Measurements from ENCODE around the gene PDE5A. TPM values are rescaled to one million over a fixed set of nuclear protein-coding genes. Genes with fewer than 3 reads are reported as not detected.

Gene PDE5A
- total and polyA plus RNA-seq, 2 donors (not counting 3 experiments of a cell fraction or from before 2014, with no cell fraction given): 0.73 to 2.3 TPM

DNA sequence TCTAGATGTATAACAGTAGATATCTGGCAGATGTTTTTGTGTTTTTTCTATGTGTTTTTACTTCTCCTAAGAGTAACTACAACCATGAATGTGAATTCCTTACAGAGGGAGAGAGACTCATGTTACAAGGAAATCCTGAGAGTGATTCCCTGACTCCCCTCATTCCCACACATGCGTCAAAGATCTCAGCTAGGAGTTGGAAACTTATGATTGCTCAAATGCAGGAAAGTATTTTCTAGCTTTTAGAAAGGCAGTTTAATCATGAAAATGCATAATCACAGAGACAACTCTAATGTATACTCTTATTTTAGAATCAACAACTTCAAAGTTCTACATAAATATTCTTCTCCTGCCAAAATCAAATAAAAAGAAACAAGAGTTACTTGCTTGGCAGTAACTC is 121.8 kb downstream of the PDE5A start:
- intact Hi-C loops (cut with micrococcal nuclease): no loop called here
- H4K20me1 ChIP-seq (replicated peaks; ENCODE audit: control insufficient read depth, extremely low read depth, insufficient read depth, low read length): no peaks in the 10 kb centered on the region
- H2AFZ ChIP-seq (ENCODE audit: low read depth, low read length): no peak overlapping the region
- no peak overlapping the region for H3K27ac ChIP-seq (ENCODE audit: insufficient read depth, low read depth, low read length)
- H3K79me2 ChIP-seq (ENCODE audit: control insufficient read depth, insufficient read depth, low read length): no peaks in the 10 kb centered on the region
- H3K27me3 ChIP-seq (ENCODE audit: control insufficient read depth in 2 of 2, insufficient read depth in 2 of 2, low read length in 2 of 2): no peaks in the 10 kb centered on the region
- no peak overlapping the region for H3K4me3 ChIP-seq (replicated peaks in 1 of 3; ENCODE audit: insufficient read depth in 1 of 3, low read depth in 1 of 3, low read length in 3 of 3)
- BruUV-seq (replicated peaks): no TSS peak
- TF ChIP-seq EZH2 (IDR thresholded peaks at IDR 0.05; ENCODE audit: borderline replicate concordance, low read depth, low read length, severe bottlenecking) (no peak), POLR2A (IDR thresholded peaks at IDR 0.05; ENCODE audit: low read depth, low read length) (no peak), POLR2AphosphoS5 (IDR thresholded peaks at IDR 0.05; ENCODE audit: insufficient read depth, low read depth, low read length) (no peak), GATA2 (IDR thresholded peaks at IDR 0.05; ENCODE audit: insufficient read depth, insufficient read length, low read depth, low read length) (no peak), FOS (IDR thresholded peaks at IDR 0.05; ENCODE audit: borderline replicate concordance, insufficient read depth, low read length) (no peak), JUN (IDR thresholded peaks at IDR 0.05; ENCODE audit: borderline replicate concordance, insufficient read depth, insufficient read length, low read depth) (no peak), MYC (IDR thresholded peaks at IDR 0.05; ENCODE audit: low read depth, low read length) (no peak)
- TF ChIP-seq, protein P1, sequence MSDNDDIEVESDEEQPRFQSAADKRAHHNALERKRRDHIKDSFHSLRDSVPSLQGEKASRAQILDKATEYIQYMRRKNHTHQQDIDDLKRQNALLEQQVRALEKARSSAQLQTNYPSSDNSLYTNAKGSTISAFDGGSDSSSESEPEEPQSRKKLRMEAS (IDR thresholded peaks at IDR 0.05; ENCODE audit: insufficient read depth, insufficient read length): no peak
- TF ChIP-seq, protein P2, sequence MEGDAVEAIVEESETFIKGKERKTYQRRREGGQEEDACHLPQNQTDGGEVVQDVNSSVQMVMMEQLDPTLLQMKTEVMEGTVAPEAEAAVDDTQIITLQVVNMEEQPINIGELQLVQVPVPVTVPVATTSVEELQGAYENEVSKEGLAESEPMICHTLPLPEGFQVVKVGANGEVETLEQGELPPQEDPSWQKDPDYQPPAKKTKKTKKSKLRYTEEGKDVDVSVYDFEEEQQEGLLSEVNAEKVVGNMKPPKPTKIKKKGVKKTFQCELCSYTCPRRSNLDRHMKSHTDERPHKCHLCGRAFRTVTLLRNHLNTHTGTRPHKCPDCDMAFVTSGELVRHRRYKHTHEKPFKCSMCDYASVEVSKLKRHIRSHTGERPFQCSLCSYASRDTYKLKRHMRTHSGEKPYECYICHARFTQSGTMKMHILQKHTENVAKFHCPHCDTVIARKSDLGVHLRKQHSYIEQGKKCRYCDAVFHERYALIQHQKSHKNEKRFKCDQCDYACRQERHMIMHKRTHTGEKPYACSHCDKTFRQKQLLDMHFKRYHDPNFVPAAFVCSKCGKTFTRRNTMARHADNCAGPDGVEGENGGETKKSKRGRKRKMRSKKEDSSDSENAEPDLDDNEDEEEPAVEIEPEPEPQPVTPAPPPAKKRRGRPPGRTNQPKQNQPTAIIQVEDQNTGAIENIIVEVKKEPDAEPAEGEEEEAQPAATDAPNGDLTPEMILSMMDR (IDR thresholded peaks at IDR 0.05; ENCODE audit: extremely low read depth in 1 of 2, insufficient read depth in 1 of 2, low read depth in 1 of 2, low read length in 2 of 2): no peak
- DNase-seq (ENCODE audit: low read depth, low spot score): peak; percentile 58
- ChIA-PET CTCF (interaction anchor here (0.9 kb wide), 1 partner anchor 9 kb away, joined by 3 read pairs; no protein-coding TSS in a partner anchor), POLR2A (no interaction called here)
- dilution Hi-C loops (cut with MboI; ENCODE audit: extremely low pct_ligation_motif_present, low sequenced_read_pairs): no loop called here
- no peak overlapping the region for H3K9ac ChIP-seq (replicated peaks; ENCODE audit: extremely low read depth, insufficient read depth, low read length)
- no peaks in the 10 kb centered on the region for H3K9me1 ChIP-seq (replicated peaks; ENCODE audit: control insufficient read depth, extremely low read depth, insufficient read depth, low read length)
- FAIRE-seq: no peak
- H3K4me1 ChIP-seq (ENCODE audit: control insufficient read depth, extremely low read depth, insufficient read depth, low read length): no peaks in the 10 kb centered on the region
- H3K36me3 ChIP-seq (ENCODE audit: control insufficient read depth in 2 of 2, extremely low read depth in 1 of 2, insufficient read depth in 2 of 2, low read length in 2 of 2): no peaks in the 10 kb centered on the region
- H3K9me3 ChIP-seq (replicated peaks; ENCODE audit: control insufficient read depth, insufficient read depth, low read length): no peaks in the 10 kb centered on the region
- no peak overlapping the region for H3K4me2 ChIP-seq (ENCODE audit: insufficient read depth, low read length)
